Measurements from ENCODE around the gene TMEM143. TPM values are rescaled to one million over a fixed set of nuclear protein-coding genes. Genes with fewer than 3 reads are reported as not detected.

TMEM143 gene
- total and polyA plus RNA-seq, 4 donors = 3.2 to 10.2 (median 6.7) TPM

DNA sequence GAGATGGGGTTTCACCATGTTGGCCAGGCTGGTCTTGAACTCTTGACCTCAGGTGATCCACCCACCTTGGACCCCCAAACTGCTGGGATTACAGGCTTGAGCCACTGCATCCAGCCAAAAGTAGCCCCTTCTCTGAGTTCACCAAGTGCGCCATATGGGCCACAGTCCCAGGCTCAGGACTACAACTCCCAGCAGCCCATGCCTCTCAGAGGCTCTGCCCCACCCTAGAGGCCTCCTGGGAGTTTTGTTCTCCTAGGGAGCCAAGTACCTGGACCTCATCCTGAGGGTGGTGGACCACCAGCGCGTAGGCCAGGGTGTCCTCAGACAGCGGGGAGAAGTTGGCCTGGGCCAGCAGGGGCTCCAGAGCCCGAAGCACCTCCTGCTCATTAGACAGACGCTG, 18.8 kb downstream of the TMEM143 start:
- H3K9ac ChIP-seq (ENCODE audit: low read depth in 1 of 2, low read length in 2 of 2) = no peak overlapping the region
- no peaks in the 10 kb centered on the region for H3K4me1 ChIP-seq (ENCODE audit: control insufficient read depth in 4 of 4, insufficient read depth in 4 of 4, low read length in 3 of 4)
- no peaks in the 10 kb centered on the region for H3K9me3 ChIP-seq (ENCODE audit: control insufficient read depth in 4 of 4, low read length in 3 of 4)
- H3K27me3 ChIP-seq (ENCODE audit: control insufficient read depth in 4 of 4, insufficient read depth in 4 of 4, low read length in 3 of 4) = no peaks in the 10 kb centered on the region
- 97% methylated on average over 6 of the region's 6 CpGs for WGBS
- no peak for DNase-seq (ENCODE audit: low spot score)
- no peak overlapping the region for H3K27ac ChIP-seq (ENCODE audit: low read depth in 1 of 2, low read length in 2 of 2)
- TF ChIP-seq JUND (IDR thresholded peaks at IDR 0.05) (no peak), MAX (IDR thresholded peaks at IDR 0.05) (no peak), YY1 (IDR thresholded peaks at IDR 0.05) (no peak), NR2F2 (IDR thresholded peaks at IDR 0.05) (no peak), TAF1 (conservative IDR thresholded peaks at IDR 0.05) (no peak), HNF4A (conservative IDR thresholded peaks at IDR 0.05) (no peak), GABPA (IDR thresholded peaks at IDR 0.05 in 1 of 2, conservative IDR thresholded peaks at IDR 0.05 in 1 of 2) (no peak), RAD21 (IDR thresholded peaks at IDR 0.05) (no peak), HNF4G (IDR thresholded peaks at IDR 0.05) (no peak), FOXA1 (IDR thresholded peaks at IDR 0.05) (no peak), REST (IDR thresholded peaks at IDR 0.05) (no peak), RXRA (IDR thresholded peaks at IDR 0.05) (no peak)
- TF ChIP-seq, protein P1, sequence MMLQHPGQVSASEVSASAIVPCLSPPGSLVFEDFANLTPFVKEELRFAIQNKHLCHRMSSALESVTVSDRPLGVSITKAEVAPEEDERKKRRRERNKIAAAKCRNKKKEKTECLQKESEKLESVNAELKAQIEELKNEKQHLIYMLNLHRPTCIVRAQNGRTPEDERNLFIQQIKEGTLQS (IDR thresholded peaks at IDR 0.05) = no peak
- TF ChIP-seq, protein P2, sequence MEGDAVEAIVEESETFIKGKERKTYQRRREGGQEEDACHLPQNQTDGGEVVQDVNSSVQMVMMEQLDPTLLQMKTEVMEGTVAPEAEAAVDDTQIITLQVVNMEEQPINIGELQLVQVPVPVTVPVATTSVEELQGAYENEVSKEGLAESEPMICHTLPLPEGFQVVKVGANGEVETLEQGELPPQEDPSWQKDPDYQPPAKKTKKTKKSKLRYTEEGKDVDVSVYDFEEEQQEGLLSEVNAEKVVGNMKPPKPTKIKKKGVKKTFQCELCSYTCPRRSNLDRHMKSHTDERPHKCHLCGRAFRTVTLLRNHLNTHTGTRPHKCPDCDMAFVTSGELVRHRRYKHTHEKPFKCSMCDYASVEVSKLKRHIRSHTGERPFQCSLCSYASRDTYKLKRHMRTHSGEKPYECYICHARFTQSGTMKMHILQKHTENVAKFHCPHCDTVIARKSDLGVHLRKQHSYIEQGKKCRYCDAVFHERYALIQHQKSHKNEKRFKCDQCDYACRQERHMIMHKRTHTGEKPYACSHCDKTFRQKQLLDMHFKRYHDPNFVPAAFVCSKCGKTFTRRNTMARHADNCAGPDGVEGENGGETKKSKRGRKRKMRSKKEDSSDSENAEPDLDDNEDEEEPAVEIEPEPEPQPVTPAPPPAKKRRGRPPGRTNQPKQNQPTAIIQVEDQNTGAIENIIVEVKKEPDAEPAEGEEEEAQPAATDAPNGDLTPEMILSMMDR (IDR thresholded peaks at IDR 0.05; ENCODE audit: low read depth, low read length, missing input control) = no peak
- TF ChIP-seq, protein P3, sequence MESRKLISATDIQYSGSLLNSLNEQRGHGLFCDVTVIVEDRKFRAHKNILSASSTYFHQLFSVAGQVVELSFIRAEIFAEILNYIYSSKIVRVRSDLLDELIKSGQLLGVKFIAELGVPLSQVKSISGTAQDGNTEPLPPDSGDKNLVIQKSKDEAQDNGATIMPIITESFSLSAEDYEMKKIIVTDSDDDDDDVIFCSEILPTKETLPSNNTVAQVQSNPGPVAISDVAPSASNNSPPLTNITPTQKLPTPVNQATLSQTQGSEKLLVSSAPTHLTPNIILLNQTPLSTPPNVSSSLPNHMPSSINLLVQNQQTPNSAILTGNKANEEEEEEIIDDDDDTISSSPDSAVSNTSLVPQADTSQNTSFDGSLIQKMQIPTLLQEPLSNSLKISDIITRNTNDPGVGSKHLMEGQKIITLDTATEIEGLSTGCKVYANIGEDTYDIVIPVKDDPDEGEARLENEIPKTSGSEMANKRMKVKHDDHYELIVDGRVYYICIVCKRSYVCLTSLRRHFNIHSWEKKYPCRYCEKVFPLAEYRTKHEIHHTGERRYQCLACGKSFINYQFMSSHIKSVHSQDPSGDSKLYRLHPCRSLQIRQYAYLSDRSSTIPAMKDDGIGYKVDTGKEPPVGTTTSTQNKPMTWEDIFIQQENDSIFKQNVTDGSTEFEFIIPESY (IDR thresholded peaks at IDR 0.05) = no peak
- H3K36me3 ChIP-seq (ENCODE audit: control insufficient read depth in 4 of 4, insufficient read depth in 3 of 4, low read depth in 1 of 4, low read length in 3 of 4) = peaks cover 0 to 8% (median 4%) of the 10 kb centered on the region in 4 donors
- no peak overlapping the region for H3K4me3 ChIP-seq (ENCODE audit: low read depth in 1 of 3, low read length in 3 of 3)
